IPS-18c (cell line): ENCODE measurements around the gene CTAGE15.
"Not testable (repeated sequence)": the region's sequence is repeated elsewhere in the genome, so short reads cannot be mapped to it uniquely, and the experiment has no call there.

Experiments
- H3K4me3 ChIP-seq: 2 replicates; pipeline ENCODE4 v1.7.0; 2013; ENCODE audit warnings: low read depth, mild to moderate bottlenecking, low read length, moderate library complexity; ENCODE audit not compliant: insufficient read depth
- H3K9me3 ChIP-seq: one replicate; pipeline ENCODE4 v1.6.1; 2013; ENCODE audit warnings: mild to moderate bottlenecking, low read length, moderate library complexity; ENCODE audit not compliant: control insufficient read depth, insufficient read depth

CTAGE15 gene

GRCh38 chr7:143620058-143620457 lies 48.5 kb downstream of the CTAGE15 start:
- H3K9me3 ChIP-seq: not testable (repeated sequence)

GRCh38 chr7:143620646-143621045 lies 49.0 kb downstream of the CTAGE15 start, which contains the start of gene TCAF2:
TCAF2 (plus strand) TSS chr7:143620974.
- H3K9me3 ChIP-seq, H3K4me3 ChIP-seq: not testable (repeated sequence)

More at GRCh38 chr7:143620058-143620457, 48.5 kb downstream of the CTAGE15 start:
- not testable (repeated sequence) for H3K4me3 ChIP-seq

GRCh38 chr7:143621175-143621574 lies 49.6 kb downstream of the CTAGE15 start:
- H3K4me3 ChIP-seq, H3K9me3 ChIP-seq: not testable (repeated sequence)

GRCh38 chr7:143622130-143622529 lies 50.5 kb downstream of the CTAGE15 start:
- not testable (repeated sequence) for H3K9me3 ChIP-seq, H3K4me3 ChIP-seq
